AG04449 (cell line): ENCODE results near the gene TANK.

Experiments used
- CTCF ChIA-PET: fragments of 350-600 bp; formaldehyde crosslinking; extraction: SDS; loops from one replicate; lab custom pipeline; 2021; ENCODE audit warnings: antibody characterized with exemption; lab: Yijun Ruan, JAX
- POLR2A ChIA-PET: fragments of 400-600, 350-600 bp; formaldehyde crosslinking; extraction: SDS; loops from one replicate; lab custom pipeline; 2020; ENCODE audit warnings: antibody characterized with exemption, inconsistent platforms; lab: Yijun Ruan, JAX
- DNase-seq: peaks from one replicate; pipeline ENCODE4 v3.0.0-alpha.2; 2010; ENCODE audit warnings: low read depth, low spot score
- H3K4me3 ChIP-seq: 2 replicates; pipeline ENCODE4 v1.5.1; 2011; ENCODE audit warnings: low read depth, mild to moderate bottlenecking, control low read depth, low read length
- TF ChIP-seq, protein P1 (sequence below): IDR thresholded peaks from one replicate; pipeline ENCODE4 v1.5.1; 2011; ENCODE audit warnings: mild to moderate bottlenecking, moderate library complexity, low read length, control low read depth, inconsistent platforms; ENCODE audit not compliant: insufficient read depth; ENCODE audit errors: missing control alignments

Gene TANK

DNA sequence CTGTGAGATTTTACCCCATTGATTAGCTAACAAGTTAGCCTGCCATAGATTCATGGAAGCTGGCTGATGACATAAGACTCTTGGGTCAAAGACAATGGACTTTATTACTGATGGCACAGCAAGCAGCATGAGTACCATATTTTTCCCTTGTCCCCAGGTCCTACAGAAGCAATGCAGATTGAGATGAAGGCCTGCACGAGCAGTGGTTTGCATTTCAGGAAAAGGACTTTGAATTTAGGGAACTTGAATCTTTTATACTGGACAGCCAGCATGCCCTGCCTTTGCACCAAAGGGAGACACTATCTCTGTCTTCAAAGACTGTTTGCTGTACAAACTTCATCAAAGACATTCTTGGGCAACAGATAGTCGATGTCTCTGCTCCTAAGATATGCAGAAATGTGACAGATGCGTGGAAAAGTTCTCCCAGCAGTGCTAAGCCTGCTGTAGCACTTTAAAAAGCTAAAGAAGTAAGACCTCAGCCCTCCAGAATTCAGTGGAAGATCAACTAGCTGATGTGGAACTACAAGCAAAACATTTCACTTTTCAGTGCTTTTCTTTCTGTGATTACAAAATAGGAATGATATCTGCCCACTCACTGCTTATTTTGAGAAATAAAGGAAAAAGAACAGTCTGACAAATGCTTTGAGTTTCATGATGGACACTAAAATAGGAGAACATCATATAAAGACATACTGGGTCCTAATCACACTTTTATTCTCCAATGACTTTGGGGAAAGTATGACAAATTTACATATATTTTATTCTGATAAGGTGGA lies 44.4 kb upstream of the TANK start:
- TF ChIP-seq, protein P1, sequence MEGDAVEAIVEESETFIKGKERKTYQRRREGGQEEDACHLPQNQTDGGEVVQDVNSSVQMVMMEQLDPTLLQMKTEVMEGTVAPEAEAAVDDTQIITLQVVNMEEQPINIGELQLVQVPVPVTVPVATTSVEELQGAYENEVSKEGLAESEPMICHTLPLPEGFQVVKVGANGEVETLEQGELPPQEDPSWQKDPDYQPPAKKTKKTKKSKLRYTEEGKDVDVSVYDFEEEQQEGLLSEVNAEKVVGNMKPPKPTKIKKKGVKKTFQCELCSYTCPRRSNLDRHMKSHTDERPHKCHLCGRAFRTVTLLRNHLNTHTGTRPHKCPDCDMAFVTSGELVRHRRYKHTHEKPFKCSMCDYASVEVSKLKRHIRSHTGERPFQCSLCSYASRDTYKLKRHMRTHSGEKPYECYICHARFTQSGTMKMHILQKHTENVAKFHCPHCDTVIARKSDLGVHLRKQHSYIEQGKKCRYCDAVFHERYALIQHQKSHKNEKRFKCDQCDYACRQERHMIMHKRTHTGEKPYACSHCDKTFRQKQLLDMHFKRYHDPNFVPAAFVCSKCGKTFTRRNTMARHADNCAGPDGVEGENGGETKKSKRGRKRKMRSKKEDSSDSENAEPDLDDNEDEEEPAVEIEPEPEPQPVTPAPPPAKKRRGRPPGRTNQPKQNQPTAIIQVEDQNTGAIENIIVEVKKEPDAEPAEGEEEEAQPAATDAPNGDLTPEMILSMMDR = no peak
- ChIA-PET CTCF (no interaction called here), POLR2A (no interaction called here)
- no peak for DNase-seq
- no peak overlapping the region for H3K4me3 ChIP-seq

DNA sequence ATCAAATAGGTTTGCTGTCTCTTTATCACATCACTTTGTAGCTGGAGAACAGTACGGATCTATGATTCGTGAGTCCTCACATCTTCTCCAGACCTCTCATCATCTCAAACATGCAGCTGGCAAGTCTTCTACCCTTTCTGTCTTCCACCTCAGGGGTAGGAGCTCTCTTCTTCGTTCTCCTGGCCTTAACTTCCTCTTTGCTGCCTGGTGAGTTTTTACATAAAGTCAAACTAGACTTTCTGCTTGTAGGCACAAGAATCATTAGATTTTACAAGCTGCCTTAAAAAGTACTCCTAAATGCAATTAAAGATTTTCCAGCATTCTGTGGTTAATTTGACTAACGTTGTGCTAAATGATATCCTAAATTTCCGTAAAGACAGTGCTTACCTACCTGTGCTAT lies 43.7 kb upstream of the TANK start:
- H3K4me3 ChIP-seq = no peak overlapping the region
- ChIA-PET POLR2A (no interaction called here), CTCF (interaction anchor here (1.0 kb wide), 1 partner anchor 11 kb away, joined by 3 read pairs; no protein-coding TSS in a partner anchor)
- DNase-seq = no peak
- TF ChIP-seq, protein P1 = no peak

DNA sequence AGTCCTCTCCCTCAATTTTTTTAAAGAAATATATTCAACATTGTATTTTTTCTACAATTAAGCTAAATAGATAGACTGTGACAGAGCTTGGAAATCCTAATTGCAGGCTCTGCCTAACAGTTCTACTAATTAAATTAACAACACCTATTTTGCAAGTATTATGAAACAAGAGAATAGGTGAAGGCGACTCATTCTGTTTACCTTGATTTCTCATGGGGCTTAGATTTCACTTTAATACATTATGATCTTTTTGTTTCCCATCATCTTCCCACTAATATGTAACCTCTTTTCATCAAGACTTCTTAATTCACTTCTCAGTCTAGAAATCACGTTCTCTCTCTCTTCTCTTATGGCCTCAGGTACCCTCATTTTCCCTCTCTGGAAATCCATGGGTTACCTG lies 42.7 kb upstream of the TANK start:
- TF ChIP-seq, protein P1 = no peak
- DNase-seq = no peak
- H3K4me3 ChIP-seq = no peak overlapping the region
- ChIA-PET POLR2A (no interaction called here), CTCF (interaction anchor here (1.0 kb wide), 1 partner anchor 10 kb away, joined by 3 read pairs; no protein-coding TSS in a partner anchor)

DNA sequence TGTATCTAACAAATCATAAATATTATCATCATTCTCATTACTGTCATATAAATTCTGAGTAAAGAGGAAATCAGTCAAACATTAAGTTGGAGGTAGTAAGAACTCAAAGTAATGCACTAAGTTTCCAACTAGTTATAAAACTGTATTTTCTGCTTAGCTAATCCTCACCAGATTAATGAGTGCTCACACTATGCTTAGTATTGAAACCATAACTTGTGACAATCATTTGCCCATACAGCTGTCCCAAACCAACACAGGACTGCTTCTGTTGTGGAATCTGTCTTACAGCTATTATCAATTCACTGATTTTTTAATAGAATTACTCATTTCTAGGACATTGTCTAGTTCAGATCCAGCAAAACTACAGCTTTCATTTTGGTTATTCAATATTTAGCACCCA lies 41.5 kb upstream of the TANK start:
- no peak for DNase-seq
- TF ChIP-seq, protein P1 = no peak
- no peak overlapping the region for H3K4me3 ChIP-seq
- ChIA-PET POLR2A (no interaction called here), CTCF (no interaction called here)

DNA sequence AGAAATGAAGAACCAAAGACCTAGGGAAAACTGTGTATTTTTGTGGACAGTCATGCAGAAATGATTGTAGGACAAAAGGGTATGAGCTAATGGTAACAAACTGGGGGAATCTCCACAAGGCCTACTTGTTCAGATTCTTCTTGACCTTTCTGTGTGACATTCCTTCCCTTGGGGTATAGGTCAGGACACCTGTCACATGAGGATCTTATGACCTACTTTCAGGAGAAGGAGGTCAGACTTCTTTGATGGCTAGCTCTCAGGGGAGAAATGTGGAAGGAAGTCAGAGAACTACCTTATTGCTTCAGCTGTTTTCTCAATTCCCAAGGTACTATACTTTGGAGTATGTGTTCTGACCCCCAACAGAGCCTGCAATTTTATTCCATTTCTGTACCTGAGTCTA lies 40.7 kb upstream of the TANK start:
- H3K4me3 ChIP-seq = no peak overlapping the region
- TF ChIP-seq, protein P1 = no peak
- ChIA-PET POLR2A (no interaction called here), CTCF (no interaction called here)
- no peak for DNase-seq

DNA sequence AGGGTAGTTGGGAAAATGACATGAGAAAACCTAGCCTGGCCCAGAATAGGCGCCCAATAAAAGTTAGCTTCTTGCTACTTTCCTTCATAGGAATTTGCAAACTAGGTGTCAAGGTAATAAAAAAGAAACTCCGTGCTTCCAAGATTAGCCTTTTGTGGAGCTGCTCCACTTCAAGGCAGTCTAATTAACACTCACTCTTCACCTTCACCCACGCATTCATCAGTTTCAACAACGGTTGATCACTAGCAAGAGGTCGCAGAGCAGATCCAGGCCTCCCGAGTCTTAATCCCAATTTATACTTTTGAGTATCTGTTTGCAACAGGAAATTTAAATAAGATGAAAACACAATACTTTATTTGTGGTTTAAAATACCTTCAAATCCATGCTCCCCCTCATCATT lies 39.5 kb upstream of the TANK start:
- TF ChIP-seq, protein P1 = no peak
- H3K4me3 ChIP-seq = no peak overlapping the region
- no peak for DNase-seq
- ChIA-PET CTCF (no interaction called here), POLR2A (no interaction called here)
